Stimulated activated CD8-positive, alpha-beta memory T cell treated with anti-CD3 and anti-CD28 coated beads, Interleukin-4, amount 100 ng/mL, for 48 hours (primary cell): ENCODE data around the gene RPS16.

Source experiments
- DNase-seq: peaks from one replicate; pipeline ENCODE4 v3.0.0-alpha.2; 2020

The RPS16 gene

GRCh38 chr19:39384839-39385568 is 50.7 kb downstream of the RPS16 start:
- no peak for DNase-seq
